Erythroblast (primary cell): ENCODE data around the gene NLK.
A peak's percentile ranks its signal among the peaks of the same experiment; 100 is the strongest.

ENCODE experiments used
- DNase-seq, 2 experiments: peaks; one replicate each; lab custom pipeline; 2025; lab: John Stamatoyannopoulos, UW
- GATA1 ChIP-seq: IDR thresholded peaks from 2 replicates; pipeline ENCODE4 v1.6.1; 2011; ENCODE audit warnings: low read depth, mild to moderate bottlenecking, control low read depth, low read length, moderate library complexity
- POLR2A ChIP-seq: IDR thresholded peaks from 2 replicates; pipeline ENCODE4 v1.6.1; 2011; ENCODE audit warnings: mild to moderate bottlenecking, low read length

The NLK gene

DNA sequence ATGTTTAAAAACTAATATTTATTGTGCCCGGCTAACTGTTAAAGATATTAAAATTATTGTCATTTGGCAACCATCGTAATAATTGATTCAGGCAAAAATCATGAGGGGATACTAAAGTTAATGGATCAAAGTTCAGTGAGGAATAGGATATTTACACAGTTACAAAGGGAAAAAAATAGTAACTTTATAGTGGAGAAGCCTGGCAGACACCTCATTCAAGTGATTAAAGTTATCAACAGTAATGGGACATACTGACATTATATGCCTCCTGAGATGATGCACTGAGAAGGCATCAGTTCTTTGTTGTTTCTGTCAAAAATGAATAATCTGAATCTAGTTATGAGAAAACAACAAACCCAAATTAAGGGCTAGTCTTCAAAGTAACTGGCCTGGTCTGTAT is 77.1 kb downstream of the NLK start:
- DNase-seq = no peak
- TF ChIP-seq GATA1 = no peak
- no peak for TF ChIP-seq POLR2A

DNA sequence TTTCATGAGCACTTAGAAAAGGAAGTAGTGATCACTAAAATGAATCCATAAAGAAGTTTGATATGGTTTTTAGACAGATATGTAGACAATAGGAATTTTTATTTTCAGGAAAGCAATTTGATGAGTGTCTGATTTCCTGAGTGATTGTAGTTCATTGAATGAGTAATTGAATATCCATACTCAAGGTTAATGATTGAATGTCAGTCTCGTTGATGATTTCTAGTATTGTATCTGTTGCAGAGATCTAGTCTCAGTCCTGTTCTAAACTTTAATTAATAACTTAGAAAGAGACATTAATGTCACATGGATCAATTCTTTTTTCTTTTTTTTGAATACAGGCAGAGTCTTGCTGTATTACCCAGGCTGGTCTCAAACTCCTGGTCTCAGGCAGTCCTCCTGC is 78.3 kb downstream of the NLK start:
- DNase-seq = no peak
- TF ChIP-seq POLR2A (no peak), GATA1 (no peak)

DNA sequence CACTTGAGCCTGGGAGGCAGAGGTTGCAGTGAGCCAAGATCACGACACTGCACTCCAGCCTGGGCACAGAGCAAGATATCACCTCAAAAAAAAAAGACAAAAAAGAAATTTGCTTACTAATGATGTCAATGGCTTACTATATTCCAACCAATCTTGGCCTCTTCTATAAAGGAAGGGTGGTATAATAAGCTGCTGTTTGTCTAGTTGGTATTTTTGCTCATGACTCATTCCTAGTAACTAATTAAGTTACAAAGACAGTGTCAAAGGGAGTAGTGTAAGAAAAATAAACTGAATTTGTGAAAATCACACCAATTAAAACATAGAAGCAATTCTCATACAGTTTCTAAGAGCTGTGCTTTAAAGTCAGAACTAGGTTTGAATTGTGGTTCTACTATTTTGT is 82.5 kb downstream of the NLK start:
- no peak for DNase-seq
- no peak for TF ChIP-seq GATA1
- TF ChIP-seq POLR2A = no peak

DNA sequence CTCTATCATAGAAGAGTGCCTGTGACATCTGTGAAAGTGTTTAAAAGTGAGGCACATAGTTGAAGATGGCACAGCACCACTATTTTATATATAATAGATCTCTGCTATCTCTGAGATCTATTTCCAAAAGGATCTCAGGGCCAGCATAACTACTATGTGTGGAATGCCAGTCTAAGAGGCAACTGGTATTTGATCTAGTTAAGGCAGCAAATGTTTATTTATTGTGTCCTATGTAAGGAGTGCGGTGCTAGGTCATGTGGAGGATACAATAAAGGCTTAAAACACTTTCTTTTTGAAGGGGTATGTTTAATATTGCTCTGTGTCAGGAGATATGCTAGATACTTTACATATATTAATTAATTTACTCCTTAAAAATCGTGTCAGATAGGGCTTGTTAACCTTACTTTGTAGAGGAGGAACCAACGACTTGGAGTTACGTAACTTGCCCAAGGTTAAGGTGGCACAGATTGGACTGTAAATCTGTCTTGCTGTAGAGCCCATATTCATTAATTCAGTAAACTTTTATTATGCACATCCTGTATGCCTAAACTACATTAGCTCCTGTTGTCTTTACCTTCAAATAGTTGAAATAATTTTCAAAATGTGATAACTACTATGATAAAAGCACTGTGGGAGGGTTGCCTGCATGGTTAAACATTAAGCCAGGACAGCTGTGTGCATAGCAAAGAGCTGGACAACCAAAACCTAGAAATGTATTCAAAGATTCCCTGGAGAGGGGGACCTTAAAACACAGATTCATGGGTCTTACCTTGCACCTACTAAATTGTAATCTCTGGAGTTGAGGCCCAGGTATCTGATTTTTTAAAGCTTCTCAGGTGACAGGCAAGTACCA is 83.3 kb downstream of the NLK start:
- TF ChIP-seq GATA1 (no peak), POLR2A (no peak)
- no peak for DNase-seq

DNA sequence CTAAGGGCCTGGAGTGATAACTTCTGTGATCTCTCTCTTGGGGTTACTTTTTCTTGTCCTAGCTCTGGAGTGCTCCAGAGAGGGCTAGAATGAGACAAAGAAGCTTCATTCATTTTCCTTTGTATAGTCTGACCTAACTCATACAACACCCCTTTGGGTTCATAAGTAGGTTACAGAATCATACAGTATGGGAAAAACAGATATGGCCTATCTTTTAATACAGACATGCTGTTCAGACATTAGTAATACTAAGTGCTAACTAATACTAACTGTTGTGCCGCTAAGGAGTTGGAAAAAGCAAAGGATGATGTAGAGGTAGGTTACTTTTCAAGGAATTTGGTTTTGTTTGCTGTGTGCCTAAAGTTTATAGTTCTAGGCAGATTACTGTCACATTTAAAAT is 84.7 kb downstream of the NLK start:
- TF ChIP-seq POLR2A (no peak), GATA1 (no peak)
- DNase-seq = peak; percentile 78 to 88

DNA sequence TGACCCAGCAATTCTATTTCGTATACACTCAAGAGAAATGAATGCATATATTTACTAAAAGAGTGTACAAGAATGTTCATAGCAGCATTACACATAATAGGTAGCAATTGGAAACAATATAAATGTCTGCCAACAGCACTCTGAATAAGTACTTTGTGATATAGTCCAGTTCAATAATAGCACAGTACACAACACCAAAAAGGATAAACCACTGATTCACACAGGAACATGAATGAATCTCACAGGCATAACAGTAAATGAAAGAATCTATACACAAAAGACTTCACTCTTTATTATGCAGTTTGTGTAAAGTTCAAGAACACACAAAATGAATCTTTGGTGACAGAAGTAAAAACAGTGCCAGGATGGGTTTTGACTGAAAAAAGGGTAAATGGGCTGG is 86.3 kb downstream of the NLK start:
- TF ChIP-seq POLR2A (no peak), GATA1 (no peak)
- DNase-seq = no peak

DNA sequence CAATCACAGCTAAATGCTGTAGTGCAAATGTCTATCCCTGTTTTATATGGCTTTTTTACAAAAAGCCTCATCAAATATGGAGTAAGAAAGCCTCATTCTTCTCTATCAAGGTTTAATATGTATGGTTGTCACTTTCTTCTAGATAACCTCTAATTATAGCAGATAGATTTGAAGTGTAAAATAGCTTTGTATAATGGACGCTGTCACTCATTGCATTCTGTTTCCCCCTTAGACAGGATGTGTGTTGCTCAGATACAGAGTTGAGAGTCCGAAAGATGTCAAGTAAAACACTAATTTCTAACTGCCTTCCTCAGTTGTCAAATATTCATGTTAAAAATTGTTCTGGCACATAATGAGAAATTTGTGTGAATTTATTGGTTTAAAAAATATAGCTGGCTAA is 88.0 kb downstream of the NLK start:
- no peak for DNase-seq
- no peak for TF ChIP-seq GATA1
- no peak for TF ChIP-seq POLR2A

DNA sequence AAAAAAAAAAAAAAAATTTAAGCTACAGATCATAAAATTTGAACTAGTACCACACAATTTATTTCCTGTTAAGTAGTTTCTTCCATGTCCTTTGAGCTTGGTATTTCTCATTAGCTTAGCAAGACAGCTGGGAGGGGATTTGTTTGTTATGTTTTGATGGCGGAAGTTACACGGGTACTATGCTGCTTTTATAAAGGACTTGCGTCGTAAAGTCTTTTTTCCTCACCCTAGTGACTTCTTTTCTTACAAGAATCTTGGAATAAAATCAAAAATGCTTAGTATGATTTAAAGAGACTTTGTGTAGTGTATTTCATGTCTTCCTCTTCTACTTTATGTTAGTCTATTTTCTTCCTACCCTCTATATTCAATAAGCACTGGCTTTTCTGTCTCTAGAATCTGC is 89.1 kb downstream of the NLK start:
- TF ChIP-seq POLR2A (no peak), GATA1 (no peak)
- DNase-seq = no peak

DNA sequence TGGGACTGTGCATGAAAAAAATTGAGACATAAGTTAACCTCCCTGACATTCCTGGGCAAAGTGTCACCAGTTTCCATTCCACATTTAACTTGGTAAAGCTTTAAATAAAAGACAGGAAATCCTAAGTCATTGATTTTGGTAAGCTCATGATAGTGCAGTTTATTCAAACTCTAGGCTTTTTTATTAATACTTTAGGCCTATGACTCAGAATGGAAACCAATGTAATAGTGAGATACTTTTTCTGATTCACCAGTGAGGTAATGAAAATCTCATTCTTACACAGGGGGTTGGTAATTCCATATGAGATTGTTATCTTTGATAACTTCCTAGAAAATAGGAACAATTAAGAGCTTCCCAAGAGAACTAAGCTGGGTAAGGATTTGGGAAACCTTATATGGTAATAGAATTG is 91.1 kb downstream of the NLK start:
- TF ChIP-seq POLR2A = no peak
- TF ChIP-seq GATA1 = no peak
- DNase-seq = no peak

DNA sequence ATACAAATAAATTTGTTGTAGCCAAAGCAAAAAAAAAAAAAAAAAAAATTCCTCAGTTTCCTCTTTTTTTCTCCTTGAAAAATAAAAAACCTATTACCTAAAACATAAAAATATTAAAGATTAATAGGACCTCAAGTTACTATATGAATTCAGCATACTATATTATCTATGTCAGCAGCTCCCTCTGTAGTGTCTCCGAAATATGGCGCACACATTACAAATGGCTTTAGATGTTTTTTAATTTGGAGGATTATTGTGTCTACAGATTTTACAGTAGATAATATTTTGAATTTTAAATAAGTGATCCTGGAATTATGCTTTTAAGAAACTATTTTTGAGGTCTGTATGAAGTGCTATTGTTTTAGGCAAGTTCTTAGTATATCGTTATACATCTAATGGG is 94.4 kb downstream of the NLK start:
- DNase-seq = peak; percentile 35 to 43
- TF ChIP-seq POLR2A (no peak), GATA1 (no peak)

DNA sequence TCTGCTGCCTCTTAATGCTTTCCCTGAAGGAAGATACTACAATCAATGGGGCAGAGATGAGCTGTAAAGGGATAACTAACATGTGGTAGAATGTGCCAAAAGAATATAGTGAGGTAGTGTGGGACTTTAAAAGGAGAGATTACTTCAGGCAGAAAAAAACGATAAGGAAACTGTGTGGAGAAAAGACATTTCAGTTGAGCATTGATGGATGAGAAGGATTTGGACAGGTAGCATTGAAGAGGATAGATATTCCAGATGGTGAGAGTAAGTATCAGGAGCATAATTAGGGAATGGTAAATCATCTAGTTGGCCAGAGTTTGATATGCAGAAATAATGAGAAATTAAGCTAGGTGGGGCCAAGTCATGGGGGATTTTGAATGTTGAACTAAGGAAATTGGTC is 97.3 kb downstream of the NLK start:
- no peak for DNase-seq
- TF ChIP-seq POLR2A = no peak
- TF ChIP-seq GATA1 = no peak

DNA sequence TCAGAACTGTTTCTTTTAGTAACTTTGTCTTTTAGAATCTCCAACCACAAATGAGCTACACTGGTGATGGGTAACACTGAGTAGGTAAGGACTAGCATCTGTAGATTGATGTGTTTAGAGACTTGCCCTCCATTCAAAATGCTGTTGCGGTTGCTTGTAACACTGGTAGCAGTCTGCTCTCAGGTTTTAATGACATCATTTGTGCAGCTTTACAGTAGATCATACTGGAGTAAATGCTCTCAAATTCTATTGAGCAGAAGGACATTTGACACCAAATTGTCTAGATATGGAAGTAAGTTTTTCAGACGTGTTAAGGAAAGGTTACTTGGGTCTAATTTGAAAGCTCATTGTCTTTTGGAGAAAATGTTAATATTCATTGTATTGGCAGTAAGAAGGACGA is 98.8 kb downstream of the NLK start:
- TF ChIP-seq GATA1 (no peak), POLR2A (no peak)
- no peak for DNase-seq

DNA sequence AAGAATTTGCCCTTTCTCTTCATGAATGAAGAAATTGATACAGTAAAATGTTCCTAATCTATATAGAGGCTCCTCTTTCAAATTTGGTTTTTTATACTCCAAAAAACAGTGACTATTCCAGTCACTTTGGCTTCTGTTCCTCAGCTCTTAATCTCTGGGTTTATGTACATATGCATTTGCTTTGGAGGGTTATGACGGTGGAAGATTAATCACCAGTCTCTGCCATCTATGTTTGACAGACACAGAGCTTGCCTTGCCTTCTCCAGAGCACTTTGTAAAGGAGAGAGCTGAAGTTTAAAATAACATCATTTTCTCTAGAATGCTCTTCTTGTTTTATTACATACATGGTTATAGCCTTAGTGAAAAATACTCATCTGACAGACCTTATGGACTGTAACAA is 99.3 kb downstream of the NLK start:
- no peak for DNase-seq
- TF ChIP-seq GATA1 (no peak), POLR2A (no peak)

DNA sequence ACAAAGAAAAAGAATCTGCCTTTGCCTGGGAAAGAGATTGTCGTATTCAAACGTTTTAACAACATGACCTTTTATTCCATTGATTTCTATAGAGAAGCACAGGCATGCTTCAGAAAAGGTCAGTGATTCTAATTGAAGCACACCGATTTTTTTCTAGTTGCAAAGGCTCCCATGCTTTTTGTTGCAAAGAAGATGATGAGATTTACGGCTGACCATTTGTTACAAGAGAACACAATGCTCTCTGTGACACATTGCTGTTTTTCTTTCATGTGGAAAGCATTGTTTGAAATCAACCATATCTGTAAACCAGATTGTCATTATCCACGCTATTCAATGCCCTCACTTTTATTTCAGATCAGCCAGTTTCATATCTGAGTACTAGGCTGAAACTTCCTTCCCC is 99.8 kb downstream of the NLK start:
- TF ChIP-seq GATA1 (no peak), POLR2A (no peak)
- no peak for DNase-seq

DNA sequence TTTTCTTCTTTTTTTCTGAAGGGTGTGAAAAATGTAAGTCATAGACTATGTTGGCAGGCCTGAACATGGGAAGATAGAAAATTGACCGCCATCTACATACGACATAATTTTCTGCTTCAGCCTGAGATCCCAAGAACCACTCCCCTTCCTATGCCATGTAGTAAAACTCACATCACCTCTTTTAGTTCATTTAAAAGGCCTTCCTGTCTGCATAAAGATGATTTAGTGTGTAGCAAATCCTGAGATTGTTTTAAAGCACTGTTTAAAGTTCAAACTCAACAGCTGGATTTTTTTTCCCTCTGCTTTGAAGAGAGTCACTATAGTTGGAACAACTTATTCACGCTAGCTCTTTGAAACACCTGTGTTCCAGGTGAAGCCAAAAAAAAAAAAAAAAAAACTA is 101.5 kb downstream of the NLK start:
- TF ChIP-seq GATA1 (no peak), POLR2A (no peak)
- no peak for DNase-seq

DNA sequence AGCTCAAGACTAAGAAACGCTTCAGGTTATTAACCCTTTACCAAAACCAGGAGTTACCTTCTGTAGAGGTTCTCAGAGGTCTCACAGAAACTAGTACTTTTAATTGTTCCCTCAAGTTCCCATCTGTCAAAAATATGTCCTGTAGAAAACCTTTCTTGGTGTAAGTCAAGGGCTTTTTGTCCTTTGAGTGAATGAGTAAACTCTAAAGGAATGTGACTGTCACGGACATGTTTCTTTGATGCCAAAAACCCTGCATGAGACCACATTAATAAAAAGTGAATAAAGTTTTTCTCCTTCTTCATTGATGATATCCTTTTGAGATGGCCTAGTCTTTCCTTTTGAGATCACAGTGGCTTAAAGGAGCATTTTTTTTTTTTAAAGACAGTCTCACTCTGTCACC is 102.9 kb downstream of the NLK start:
- TF ChIP-seq GATA1 = no peak
- no peak for TF ChIP-seq POLR2A
- DNase-seq = no peak

DNA sequence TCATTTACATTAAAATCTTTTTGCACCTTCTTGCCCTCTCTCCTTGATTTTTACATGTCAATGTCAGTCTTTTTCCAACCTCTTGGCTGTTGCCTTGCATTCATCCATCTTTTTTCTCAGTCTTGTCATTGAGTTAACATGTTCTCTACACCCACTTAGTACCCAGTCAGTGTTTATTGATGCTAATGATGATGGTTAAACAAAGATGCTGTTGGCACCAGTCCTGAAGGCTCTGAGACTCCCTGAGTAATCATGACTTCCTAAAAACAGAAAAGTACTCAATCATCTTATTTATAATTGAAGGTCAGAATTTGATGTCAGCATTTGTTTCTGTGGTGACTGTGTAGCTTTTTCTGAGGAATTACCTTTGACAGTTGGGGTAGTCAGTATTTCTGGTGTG is 104.5 kb downstream of the NLK start:
- peak; percentile 9 to 41 for DNase-seq
- TF ChIP-seq GATA1 (no peak), POLR2A (no peak)
